HG03103 (cell line): ENCODE results near the gene HIPK3.
A peak's percentile ranks its signal among the peaks of the same experiment; 100 is the strongest.
"Not testable (repeated sequence)": the region's sequence is repeated elsewhere in the genome, so short reads cannot be mapped to it uniquely, and the experiment has no call there.

Source experiments
- ATAC-seq: cut with Tn5 transposase; IDR thresholded peaks from one replicate; pipeline ENCODE4 v1.9.1; 2021; ENCODE audit warnings: low read depth; ENCODE audit not compliant: unreplicated experiment

HIPK3 gene

DNA sequence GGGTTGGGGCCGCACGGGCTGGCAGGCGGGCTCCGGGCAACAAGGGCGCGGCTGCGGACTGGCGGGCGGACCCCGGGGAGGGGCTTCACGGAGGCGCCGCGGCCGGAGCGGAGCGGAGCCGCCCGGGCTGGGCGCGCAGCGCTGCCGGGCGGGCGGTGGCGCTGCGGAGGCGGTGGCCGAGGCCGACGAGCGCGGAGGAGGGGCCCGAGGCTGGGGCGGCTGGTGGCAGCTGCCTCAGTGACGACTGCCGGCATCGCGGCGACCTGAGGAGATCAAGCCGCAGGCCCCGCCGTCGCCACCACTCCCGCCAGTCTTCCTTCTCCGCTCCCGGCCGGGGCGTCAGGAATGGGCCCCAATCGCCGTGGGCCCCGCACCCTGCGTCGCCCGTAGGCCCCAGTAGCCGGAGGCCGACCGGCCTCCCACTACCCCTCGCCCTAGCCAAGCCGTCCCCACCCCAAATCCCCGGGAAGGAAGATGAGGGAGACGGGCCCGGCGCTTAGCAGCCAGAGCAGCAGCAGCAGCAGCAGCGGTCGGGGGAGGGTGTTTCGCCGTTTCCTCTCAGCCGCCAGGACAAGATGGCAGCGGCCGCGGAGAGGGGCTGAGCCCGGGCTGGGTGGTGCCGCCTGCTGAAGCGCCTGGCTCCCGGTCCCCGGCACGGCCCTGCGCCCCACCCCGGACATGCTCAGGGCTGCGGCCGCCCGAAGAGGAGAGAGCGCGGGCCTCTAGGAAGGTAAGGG is at the start of gene HIPK3:
Gene HIPK3, plus strand, starts transcription at position 222 of the 737 bp plus-strand sequence.
- peak; percentile 72 for ATAC-seq

DNA sequence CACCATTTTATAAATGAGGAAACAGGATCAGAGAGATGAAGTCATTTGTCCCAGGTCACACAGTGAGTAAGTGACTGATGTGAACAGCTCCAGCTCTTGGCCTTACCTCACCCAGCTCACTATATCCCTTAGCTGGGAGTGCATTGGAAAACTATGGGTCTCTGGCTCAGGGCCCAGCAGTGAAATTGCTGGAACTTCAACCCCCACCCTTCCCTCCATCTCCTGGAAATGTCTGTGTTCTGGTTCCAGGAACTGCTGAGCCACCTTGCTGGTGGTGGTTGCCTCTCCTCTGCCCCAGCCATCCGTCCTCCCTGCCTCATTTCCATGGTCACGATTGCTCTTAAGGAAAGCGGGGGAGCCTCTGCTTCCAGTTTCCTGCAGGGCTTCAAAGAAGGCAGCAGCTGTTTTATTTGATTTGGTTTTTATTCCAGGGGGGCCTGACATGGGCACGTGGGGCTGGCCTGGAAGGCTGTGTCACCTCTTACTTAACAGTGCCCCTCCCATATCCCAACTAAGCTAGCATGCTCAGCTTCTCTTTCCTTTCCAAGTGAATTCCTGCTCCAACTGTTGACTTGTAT is 49.7 kb upstream of the HIPK3 start:
- no peak for ATAC-seq

DNA sequence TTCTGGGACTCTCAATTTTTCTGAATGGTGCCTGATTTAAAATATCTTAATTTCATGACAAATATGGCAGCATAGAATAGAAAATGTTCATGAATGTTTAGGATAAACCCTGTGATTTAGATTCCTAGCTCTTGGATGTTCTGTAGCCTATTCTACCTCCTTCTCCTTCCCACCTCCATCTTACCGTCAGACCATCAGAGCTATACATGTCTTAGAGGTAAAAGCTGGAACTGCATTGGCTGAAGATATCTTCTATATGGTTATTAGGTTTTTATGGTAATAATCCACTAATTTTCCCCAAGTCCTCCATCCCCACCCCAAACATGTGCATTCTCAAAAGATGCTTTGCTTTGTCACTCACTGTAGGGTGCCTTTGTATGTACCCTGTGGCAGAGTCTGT is 49.0 kb upstream of the HIPK3 start:
- ATAC-seq, result no peak

DNA sequence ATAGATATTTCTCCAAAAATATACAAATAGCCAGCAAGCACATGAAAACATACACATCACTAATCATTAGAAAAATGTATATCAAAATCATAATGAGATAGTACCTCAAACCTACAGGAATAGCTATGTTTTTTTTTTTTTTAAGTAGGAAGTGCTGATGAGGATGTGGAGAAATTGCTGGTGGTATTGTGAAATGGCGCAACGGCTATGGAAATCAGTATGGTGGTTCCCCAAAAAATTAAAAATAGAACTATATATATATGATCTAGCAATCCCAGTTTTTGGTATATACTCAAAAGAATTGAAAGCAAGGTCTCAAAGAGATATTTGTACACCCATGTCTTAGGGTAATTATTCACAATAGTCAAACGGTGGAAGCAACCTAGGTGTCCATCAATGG is 46.0 kb upstream of the HIPK3 start:
- no peak for ATAC-seq

GRCh38 chr11:33211580-33211979 is 45.6 kb upstream of the HIPK3 start:
- no peak for ATAC-seq

DNA sequence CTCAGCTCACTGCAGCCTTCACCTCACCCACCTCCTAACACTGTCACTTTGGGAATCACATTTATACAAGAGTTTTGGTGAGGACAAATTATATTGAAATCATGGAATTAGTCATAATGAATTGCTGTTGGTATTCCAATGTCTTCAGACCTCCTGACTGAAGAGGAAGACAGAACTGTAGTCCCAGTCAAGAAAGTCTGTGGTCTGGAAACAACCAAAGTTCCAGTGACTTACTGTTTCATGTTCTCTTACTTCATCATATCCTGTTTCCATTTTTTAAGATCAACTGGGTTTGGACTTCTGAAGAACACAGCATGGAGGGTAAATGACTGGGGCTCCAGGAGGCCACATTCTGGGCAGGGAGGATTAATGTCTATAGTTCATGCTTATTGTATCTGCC is 43.0 kb upstream of the HIPK3 start:
- no peak for ATAC-seq

GRCh38 chr11:33214767-33215166 is 42.4 kb upstream of the HIPK3 start:
- ATAC-seq, result no peak

DNA sequence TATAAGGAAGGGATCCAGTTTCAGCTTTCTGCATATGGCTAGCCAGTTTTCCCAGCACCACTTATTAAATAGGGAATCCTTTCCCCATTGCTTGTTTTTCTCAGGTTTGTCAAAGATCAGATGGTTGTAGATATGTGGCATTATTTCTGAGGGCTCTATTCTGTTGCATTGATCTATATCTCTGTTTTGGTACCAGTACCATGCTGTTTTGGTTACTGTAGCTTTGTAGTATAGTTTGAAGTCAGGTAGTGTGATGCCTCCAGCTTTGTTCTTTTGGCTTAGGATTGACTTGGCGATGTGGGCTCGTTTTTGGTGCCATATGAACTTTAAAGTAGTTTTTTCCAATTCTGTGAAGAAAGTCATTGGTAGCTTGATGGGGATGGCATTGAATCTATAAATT is 40.5 kb upstream of the HIPK3 start:
- ATAC-seq, result not testable (repeated sequence)

- ATAC-seq, result no peak
Observed at GRCh38 chr11:33222052-33222750, 35.0 kb upstream of the HIPK3 start.

DNA sequence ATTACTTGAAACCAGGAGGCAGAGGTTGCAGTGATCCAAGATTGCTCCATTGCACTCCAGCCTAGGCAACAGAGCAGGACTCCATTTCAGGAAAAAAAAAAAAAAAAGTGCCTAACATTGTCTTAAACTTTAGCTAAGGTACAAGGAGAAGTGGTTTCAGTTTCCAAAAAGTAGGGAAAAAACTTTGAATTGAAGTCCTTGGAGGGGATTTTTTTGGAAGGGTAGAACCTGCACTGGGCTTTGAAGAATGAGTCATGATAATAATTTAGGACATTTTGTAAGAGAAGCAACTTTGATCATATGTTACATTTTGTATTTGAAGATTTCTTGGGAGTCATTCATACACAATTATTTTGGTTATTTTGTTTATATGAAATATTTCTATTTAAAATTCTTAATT is 31.8 kb upstream of the HIPK3 start:
- ATAC-seq, result no peak

- no peak for ATAC-seq
Observed at GRCh38 chr11:33227578-33228261, 29.5 kb upstream of the HIPK3 start.

DNA sequence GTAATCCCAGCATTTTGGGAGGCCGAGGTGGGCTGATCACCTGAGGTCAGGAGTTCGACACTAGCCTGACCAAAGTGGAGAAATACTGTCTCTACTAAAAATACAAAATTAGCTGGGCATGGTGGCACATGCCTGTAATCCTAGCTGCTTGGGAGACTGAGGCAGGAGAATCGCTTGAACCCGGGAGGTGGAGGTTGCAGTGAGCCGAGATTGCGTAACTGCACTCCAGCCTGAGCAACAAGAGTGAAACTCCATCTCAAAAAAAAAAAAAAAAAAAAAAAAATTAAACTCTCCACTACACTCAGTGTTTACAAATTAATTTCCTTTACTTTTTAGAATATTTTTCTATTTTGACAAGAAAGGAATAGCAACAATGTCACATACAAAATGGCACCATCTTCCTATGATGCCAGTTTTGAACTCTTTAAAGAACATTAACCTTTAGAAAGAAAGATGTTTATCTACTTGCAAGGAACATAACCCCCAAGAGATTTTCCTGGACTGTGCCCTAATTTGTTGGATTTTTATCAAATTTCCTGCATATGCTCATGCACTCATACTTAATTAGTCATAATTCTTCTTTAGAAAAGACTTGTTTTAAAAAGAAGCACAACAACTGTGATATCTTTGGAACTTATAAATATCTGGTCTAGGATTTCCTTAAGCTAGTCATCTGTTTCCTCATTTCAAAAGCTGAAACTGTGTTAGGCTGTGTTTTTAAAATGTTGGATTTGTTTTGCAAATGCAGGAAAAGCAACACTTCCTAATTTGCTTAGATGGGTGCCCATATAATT is 22.6 kb upstream of the HIPK3 start:
- no peak for ATAC-seq

DNA sequence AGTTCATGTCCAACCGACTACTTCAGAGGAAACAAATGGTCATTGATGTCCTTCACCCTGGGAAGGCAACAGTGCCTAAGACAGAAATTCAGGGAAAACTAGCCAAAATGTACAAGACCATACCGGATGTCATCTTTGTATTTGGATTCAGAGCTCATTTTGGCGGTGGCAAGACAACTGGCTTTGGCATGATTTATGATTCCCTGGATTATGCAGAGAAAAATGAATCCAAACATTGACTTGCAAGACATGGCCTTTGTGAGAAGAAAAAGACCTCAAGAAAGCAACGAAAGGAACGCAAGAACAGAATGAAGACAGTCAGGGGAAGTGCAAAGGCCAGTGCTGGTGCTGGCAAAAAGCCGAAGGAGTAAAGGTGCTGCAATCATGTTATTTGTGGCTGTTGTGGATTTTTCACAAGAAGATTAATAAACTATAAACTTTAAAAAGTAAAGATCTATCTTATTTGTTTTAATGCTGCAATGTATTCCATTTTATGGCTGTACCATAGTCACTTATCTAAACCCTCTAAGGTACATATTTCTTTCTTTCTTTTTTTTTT is 20.1 kb upstream of the HIPK3 start:
- no peak for ATAC-seq

DNA sequence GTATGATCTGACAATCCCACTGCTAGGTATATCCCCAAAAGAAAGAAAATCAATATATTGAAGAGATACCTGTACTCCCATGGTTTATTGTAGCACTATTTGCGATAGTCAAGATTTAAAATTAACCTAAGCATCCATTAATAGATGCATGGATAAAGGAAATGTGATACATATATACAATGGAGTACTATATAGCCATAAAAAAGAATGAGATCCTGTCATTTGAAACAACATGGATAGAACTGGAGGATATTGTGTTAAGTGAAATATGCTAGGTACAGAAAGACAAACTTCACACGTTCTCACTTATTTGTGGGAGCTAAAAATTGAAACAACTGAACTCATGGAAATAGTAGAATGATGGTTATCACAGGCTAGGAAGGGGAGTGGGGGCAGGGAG is 14.6 kb upstream of the HIPK3 start:
- no peak for ATAC-seq

GRCh38 chr11:33243654-33244053 is 13.5 kb upstream of the HIPK3 start:
- ATAC-seq, result not testable (repeated sequence)

- no peak for ATAC-seq
Observed at GRCh38 chr11:33248416-33248971, 8.7 kb upstream of the HIPK3 start.

- no peak for ATAC-seq
Observed at GRCh38 chr11:33256031-33256812, 959 bp upstream of the HIPK3 start.

DNA sequence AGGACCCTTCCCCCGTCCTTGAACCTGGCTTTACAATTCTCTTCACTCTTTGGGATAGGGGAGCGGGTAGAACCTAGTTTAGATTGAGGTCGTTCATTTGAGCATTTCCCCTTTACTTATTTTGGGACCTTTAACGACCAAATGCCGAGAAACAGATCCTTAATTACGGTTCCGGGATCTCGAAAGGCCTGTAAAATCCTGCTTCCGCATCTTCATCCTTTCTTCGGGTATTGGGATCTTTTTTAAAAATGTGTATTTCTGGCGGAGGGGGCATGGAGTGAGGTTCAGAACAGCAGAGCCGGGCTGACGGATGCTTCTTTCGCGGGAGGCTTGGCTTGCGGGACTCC is 395 bp upstream of the HIPK3 start:
- ATAC-seq, result no peak

DNA sequence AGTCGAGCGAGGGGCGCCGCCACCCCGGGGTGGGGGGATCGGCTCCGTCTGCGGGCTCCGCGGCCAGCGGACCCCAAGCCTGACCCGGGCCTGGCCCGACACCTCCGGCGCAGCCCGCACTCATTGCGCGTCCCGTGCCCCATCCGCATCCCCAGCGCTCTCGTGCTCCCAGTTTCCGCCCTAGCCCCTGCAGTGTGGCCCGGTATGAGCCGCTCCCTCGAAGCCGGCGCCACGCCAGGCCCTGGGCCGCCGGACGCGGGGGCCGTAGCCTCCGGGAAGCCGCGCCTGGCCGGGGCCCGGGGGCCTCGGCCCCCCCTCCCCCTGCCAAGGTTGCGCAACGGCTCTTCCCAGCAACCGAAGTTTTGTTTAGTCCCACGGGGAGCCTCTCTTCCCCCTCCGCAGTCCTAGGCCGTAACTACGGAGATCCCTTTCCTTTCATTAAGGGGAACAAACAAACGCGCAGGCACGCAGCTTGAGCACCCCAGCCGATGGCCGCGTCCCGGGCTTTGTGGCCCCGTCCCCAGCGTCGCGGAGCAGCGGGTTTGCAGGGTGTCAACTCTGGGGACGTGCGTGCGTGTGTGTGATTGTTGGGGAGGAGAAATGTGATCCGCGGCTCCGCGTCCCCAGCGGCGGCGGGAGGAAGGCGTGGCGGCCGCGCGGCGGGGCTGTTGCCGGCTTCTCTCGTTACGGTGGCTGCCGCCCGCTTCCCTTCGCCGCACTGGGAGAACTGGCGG is 883 bp downstream of the HIPK3 start:
- ATAC-seq, result peak; percentile 47
